ENCODE measurements around the gene TLL2.
A peak's percentile ranks its signal among the peaks of the same experiment; 100 is the strongest.

The TLL2 gene

DNA sequence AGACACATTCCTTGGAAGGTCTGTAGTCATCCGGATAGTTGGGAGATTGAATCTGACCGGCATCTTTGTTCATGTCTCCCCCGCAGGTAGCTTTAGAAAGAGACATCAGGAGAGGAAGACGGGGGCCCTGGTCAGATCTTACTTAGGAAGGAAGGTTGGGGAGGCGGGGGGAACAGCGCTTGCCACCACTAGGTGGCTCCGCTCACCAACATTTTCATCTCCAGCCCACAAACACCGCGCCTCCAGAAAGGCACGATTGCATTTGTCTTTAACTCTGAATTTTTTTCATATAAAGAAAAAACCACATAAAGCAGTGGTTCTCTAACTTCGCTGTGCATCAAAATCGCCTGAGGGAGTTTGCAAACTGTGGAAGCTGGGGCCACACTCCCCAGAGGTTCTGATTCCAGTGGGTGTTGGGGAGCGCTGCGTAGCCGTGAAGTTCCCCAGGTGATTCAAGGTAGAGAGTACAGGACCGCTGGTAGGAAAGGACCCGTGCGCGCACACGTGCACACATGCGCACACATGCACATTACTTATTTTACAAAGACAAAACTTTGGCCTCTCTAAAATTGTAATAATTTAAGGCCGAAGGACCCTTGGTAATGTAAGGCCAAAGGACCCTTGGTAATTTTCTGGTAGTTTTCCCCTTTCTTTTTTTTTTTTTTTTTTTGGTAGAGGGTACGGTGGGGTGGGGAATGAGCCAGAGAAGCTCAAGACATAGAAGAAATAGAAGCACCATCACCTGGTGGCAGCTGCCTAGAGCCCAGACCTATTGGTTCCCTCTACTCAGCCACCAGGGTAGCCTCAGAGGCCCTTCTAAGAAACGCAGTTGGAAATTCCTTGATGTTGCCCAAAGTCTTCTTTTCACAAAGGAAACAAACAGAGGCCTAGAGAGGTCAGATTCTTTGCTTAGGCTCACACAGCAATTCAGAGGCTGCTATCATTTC, 117.5 kb downstream of the TLL2 start:
- DNase-seq (ENCODE audit: low read depth in 2 of 2): peak; percentile 13 to 42

DNA sequence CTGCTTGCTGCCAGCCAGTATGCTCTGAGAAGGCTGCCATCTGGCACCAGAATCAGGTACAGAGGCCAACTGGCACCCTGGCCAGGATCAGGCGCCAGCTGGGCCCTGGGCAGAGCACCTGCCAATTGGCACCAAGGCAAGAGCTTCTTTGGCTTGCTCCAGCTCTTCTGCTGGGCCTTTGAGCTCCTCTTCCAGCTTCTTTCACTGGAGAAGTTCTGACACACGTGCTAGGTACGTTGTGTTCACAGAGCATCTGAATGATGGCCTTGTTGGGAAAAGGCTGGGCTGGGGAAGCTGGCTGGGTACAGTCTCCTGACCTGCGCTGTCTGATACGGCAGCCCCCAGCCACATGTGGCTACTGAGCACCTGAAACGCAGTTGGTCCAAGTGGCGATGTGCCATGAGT, 123.3 kb downstream of the TLL2 start:
- DNase-seq (ENCODE audit: low read depth in 2 of 2): no peak

DNA sequence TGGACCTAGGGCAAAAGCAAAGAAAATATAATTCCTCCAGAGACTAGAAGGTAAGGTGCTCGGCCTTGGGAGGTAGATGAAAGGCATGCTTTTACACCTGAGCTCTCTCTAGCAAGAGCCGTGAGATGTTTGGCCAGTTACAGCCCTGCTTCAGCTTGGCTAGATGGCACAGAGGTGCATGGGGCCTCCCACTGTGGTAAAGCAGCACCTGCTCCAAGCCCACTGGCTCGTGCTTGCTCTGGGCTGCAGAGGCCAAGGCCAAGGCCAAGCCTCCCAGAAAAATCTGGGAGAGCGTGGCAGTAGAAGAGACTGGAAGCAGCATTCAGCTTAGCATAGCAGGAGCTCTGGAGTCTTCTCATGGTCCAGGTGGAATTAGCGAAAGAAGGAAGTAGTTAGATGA, 123.9 kb downstream of the TLL2 start:
- no peak for DNase-seq (ENCODE audit: low read depth in 2 of 2)

DNA sequence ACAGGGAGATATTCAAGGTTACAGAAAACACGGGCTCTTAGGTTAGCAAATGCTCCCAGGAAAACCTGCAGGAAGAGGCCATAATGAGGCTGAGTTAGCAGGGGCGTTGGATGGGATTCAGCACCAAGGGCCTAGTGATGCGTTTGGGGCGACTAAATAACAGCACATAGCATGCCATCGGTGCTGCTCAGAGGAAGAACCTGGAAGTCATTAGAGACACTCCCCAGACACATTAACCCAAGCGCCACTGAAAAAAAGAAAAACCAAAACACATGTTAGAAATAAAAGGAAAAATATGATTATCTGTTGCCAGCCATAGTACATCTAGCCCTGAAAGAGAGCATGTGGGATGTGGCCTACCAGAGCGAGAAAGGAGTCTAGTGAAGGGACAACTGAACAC, 126.1 kb downstream of the TLL2 start:
- DNase-seq (ENCODE audit: low read depth in 2 of 2): no peak

DNA sequence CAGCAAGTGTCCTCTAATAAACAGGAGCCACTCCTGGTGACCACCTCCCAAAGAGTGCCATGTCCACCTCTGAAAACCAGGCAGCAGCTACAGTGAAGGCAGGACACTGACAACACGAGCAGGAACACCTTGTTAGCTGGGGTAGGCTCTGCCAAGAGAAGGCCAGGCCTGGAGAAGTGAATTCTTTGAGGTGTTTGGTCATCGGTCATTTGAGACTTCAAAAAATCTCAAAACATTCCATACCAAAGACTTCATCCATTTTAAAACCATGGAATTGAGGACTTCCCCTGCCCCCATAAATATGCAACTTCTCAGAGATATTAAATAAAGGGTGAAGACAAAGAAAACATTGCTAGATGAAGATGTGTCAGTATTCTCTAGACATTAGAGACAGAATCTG, 126.6 kb downstream of the TLL2 start:
- DNase-seq (ENCODE audit: low read depth in 2 of 2): no peak

DNA sequence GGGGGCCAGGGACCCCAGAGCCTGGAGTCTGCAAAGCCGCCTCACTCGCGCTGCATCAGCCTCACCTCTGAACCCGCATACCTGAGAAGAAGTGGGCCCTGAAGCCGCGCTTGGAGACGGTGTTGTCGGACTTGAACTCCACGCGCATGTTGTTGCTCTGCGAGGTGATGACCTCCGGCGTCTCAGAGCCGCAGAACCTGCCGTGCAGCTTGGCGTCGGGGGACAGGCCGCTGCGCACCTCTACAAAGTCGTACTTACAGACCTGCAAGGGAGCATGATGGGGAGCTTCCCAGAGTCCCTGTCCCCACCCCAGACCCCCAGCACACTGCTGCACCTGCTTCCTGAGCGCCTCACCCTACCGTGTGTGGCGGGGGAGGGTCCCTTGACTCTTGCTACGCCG, 129.2 kb downstream of the TLL2 start:
- no peak for DNase-seq (ENCODE audit: low read depth in 2 of 2)

DNA sequence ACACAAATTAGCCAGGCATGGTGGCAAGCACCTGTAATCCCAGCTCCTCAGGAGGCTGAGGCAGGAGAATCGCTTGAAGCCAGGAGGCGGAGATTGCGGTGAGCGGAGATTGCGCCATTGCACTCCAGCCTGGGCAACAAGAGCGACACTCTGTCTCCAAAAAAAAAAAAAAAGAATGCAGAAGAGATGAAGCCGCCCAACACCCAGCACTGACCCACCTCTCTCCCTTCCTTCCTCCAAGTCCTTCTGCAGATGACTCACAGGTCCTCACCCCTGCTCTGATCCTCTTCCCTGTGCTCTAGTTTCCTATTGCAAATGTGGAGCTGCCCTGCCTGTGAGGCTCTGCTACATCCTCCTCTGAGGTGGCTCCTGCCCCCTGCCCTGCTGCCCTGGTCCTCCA, 132.9 kb downstream of the TLL2 start:
- no peak for DNase-seq (ENCODE audit: low read depth in 2 of 2)

DNA sequence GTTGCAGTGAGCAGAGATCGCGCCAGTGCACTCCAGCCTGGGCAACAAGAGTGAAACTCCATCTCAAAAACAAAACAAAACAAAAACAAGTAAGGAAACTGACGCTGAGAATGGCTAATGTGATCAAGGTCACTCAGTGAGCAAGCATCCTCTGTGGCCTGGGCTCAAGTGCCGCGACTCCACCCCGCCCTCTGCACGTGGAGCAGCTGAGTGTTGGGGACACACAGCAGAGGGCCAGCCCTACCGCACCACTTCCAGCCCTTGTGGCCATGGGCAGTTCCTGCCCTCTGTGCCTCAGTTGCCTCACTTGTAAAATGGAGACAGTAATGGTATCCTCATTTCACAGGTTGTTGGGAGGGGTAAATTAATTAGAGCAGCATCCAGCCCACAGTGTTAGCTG, 134.0 kb downstream of the TLL2 start:
- no peak for DNase-seq (ENCODE audit: low read depth in 2 of 2)

DNA sequence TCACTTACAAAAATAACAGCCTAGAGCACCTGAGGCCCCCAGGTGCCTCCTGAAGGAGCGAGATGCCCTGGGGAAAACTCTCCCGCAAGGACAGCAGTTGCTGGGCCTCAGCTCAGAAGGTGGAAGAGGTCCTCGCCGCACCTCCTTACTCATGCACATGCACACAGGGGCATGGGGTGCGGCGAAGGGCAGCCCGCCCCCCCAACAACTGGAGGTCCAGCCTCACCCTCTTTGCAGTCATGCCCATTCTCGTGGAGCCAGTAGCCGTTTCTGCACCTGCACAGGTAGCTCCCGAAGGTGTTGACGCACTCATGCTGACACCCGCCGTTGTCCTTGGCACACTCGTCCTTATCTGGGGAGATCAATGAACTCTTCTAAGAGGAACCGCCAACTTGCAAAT, 135.0 kb downstream of the TLL2 start:
- DNase-seq (ENCODE audit: low read depth in 2 of 2): no peak

DNA sequence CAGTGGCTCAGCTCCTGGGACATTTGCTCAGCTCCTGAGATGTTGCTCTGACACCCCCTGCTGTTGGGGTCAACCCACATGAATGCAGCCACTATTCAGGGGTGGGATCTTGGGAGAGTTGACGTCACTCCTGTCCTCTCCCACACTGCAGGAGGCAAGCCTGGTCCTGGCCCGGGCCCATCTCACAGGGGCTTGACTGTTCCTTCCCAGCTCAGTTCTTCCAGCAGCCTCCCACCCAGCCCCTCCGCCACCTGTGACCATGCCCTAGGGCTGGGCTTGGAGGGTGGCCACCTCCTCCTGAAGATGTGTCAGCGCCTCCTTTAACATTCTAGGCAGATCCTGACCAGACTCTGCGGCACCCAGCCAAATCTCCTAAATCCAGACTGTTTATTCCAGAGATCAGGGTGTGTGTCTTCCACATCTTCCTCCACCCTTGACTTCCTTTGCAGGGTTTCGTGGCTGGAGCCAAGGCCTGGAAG, 135.9 kb downstream of the TLL2 start:
- no peak for DNase-seq (ENCODE audit: low read depth in 2 of 2)

DNA sequence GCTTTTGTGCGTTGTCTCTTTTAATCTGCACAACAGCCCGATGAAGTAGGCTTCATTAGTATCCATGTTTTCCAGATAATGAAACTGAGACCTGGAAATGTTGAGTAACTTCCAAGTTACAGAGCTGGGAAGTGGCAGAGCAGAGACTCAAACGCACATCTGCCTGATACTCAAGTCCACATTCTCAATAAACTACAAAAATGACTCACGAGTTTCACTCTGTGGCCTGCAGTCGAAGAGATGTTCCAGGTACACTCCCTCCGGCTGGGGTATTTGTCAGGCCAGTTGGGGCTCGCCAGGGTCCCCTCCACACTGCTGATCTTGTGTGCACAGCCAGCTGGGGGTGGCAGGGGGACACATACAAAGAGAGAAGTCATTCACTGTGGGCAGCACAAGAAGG, 137.2 kb downstream of the TLL2 start:
- no peak for DNase-seq (ENCODE audit: low read depth in 2 of 2)

DNA sequence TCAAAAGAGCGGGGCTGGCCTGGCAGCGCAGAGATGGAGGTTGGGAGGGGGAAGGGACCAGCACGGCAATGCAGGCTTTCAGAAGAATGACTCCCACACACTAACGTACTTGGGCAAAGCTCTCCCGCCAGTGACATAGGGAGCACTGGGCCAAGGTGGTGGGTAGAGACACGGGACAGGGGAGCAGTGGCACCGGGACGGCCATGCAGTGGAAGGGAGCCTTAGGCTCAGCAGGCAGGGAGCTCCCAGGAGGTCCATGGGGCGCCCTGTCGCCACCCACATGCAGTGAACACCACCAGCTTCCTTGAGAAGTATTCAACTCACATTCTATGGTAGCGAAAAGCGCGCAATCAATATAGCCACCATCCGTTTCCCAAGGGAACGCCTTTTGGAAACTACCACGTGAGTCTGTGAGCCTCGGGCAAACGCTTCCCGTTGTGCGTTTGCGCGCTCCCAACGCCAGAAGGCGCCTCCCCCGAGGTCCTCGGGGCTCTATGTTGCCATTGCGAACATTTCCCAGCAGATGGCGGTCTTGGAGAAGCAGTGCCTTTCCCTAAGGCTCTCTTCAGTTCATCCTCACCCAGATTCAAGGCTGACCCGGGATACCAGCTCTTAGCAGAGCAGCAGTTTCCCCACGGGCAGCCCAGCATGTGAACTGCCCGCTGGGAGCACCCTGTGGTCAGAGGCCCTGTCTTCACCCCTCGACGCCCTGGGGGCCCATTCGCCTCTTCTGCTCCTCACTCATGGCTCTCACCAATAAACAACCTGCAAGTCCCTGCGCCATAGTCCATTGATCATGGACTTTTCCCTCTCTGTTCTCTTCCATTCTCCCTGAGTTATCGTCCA, 138.5 kb downstream of the TLL2 start:
- peak; percentile 65 to 81 for DNase-seq (ENCODE audit: low read depth in 2 of 2)

DNA sequence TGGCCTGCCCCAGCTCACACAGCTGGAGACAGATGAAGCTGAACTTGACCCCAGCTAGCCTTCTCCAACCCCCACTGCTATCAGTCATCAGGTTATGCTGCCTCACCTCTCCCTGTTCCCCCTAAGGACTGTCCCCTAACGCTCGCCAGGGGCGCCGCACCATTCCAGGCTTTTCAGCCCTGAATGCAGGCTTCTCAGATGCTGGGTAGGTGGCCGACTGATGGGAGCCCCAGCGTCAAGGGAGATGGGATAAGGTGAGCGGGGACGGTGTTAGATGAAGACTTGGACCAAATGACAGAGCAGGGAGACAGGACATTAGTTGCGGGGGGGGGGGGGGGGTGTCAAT, 139.1 kb downstream of the TLL2 start:
- DNase-seq (ENCODE audit: low read depth in 2 of 2): no peak

DNA sequence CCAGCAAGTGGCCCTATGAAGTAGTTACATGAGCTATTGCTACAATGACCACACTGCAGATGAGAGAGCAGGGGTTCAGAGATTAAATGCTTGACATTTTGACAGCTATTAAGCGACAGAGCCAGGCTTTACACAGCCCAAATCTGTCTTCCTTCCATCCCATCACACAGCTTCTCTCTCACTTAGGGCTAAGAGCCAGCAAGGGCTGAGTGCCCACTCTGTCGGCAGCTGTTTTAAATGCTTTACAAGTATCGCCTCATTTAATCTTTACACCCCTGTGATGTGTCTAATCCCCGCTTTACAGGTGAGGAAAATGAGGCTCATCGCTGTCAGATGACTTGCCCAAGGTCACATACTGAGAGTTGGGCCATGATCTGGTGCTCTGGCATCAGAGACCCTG, 139.7 kb downstream of the TLL2 start:
- no peak for DNase-seq (ENCODE audit: low read depth in 2 of 2)

DNA sequence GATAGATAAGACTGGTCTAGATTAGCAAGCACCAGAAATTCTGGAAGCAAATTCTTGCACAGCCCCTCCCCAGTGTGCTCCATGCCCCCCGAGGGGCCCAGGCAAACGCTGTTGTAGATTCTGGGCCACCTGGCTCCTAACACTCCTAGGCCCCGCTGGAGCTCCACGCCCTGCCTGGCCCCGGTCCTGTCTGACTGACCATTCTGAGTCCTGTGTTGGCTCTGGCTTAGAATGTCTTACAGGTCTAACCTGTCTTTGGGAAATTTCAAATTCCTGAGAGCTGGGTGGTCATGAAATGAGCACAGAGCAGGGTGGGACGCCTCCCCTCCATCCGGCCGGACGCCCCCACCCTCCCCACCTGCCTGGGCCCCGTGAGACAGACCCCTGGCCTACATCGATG, 142.4 kb downstream of the TLL2 start:
- no peak for DNase-seq (ENCODE audit: low read depth in 2 of 2)

DNA sequence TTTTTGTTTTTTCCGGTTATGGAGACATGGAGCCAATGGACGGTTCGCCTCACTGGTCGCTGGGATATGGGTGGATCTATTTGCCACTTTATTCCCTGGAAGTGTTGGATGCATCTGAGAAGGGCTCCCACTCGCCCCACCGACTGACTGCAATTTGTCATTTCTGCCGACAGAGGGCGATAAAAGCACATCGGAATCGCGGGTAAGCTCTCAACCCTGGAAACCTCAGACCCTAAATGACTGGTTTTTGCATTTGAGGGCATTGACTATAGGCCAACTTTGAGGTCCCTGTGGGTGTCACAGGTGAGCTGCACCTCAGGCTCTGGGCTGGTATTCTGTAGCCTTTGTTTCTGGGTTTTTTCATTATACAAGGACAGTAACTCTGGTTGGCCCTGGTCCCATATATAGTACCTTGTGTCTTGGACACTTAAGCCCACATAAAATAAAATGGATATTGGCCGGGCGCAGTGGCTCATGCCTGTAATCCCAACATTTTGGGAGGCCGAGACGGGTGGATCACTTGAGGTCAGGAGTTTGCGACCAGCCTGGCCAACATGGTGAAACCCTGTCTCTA, 143.1 kb downstream of the TLL2 start:
- peak; percentile 14 to 28 for DNase-seq (ENCODE audit: low read depth in 2 of 2)

DNA sequence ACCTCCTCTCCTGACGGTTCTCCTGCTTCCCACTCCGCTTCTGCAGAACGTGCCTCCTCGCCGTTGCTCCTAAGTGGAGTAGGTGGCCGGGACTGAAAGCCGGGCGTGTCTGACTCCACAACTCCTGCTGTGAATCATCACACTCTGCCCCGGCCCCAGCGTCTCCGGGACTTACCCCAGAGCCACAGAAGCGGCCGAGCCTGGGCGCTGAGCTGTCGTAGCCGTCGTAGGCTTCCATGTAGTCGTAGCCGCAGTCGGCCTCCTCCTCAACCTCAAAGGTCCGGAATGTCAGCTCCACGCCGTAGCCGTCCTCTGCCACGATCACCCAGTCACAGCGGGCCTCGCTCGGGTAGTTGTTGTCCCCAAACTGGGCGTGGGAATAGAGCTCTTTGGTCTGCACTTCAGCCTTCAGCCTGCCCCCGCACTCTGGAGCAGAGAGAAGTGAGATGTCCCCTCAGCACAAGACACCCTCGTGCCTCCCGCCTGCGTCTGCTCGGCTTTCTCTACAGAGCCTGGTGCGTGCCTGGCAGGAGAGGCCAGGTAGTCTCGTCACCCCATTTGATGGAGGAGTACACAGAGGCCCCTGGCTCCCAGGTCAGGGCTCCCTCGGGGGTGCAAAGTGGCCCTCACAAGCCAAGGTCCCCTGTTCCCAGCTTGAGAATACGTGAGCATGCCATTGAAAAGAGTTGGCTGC, 143.7 kb downstream of the TLL2 start:
- no peak for DNase-seq (ENCODE audit: low read depth in 2 of 2)

DNA sequence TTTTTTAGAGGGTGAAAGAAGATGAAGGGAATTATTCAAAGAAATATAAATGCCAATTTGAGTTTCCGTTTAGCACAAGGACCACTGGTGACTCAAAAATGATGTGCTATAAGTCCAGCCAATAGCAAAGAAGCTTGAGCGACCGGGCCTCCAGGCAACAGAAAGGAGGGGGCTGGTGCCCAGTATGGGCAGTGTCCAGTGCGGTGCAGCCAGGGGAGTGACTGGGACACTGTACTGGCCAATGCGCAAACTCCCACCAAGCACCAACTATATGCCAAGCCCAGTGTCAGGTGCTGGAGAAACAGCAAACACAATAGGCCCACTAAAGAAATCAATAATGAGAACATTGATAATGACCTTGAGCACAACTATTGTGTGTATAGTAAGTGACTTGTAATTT, 144.8 kb downstream of the TLL2 start:
- DNase-seq (ENCODE audit: low read depth in 2 of 2): no peak

DNA sequence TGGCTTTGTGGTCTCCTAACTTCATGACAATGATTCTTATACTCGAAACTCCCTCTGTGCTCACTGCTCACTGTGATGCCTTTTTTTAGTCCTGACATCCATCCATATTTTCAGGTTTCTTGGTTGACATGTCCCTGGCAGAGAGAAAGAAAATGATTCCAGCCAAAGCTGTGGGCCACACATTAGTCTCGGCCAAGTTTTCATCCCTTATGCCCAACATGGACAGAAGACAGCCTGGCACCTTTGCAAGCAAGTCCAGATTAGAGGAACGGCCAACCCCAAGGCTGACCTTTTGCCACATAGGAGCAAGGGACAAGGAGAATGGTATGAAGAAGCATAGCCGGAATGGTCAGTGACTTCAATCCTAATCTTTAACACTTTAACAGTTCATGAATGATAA, 146.3 kb downstream of the TLL2 start:
- no peak for DNase-seq (ENCODE audit: low read depth in 2 of 2)

DNA sequence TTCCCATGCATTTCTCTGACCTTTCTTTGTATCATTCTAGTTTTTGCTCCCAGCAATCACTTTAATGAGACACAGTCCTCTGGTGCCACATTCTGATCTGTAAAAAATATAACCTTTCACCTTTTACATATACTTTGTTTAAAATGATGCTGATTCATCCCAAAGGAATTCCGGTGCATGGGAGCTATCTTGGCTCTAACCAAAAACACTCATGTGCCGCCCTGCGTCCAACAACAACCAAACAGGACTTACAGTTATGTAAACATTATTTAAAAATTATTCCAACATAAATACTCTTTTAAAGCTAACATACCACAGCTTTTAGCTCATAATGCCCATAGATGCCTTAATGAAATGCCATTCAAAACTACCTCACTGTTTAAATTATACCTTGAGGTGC, 147.2 kb downstream of the TLL2 start:
- no peak for DNase-seq (ENCODE audit: low read depth in 2 of 2)

DNA sequence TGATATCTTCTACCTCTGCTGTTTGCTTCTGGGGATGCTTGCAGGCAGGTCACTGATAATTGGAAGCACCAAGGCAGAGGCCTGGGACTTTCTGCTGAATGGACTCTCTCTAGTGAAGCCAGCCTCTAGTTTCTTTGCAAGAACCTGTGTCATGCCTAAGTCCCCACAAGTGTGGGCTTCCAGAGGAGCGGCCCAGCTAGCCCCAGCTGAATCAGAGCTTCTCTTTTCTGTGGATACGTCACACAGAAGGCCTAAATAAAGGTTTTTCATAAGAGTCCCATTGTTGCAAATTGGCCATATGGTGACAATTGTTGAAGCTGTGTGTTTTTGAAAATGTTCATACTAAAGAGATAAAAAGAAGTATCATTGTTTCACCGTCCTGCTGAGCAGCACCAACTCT, 148.2 kb downstream of the TLL2 start:
- DNase-seq (ENCODE audit: low read depth in 2 of 2): no peak

DNA sequence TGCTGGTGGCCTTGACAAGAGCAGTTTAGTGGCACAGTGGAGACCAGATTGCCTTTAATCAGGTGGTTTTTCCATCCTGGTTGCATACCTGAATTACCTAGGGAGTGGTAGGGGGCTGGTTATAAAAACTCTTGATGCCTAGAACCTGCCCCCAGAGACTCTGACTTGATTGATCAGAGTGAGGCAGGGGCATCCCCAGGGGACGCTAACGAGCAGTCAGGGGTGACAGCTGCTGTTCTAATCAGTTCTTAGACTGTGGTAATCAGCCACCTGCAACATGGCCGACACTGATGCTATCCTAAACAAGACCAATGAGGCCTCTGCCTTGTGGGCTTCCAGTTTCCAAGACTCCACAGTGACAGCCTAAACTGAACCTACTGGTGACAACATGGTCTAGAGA, 153.0 kb downstream of the TLL2 start:
- no peak for DNase-seq (ENCODE audit: low read depth in 2 of 2)
